ENCODE measurements around the gene TMBIM1.

GRCh38 chr2:218236829-218237228 lies 55.5 kb downstream of the TMBIM1 start:
- TF ChIP-seq TCF7L2 (IDR thresholded peaks at IDR 0.05; ENCODE audit: borderline replicate concordance, low read depth, low read length), result no peak
- no peak for TF ChIP-seq SP2 (tag by site-specific recombination; IDR thresholded peaks at IDR 0.05)
- TF ChIP-seq ZNF792 (tag by site-specific recombination; IDR thresholded peaks at IDR 0.05), result no peak
- no peak for TF ChIP-seq ZNF704 (tag by site-specific recombination; IDR thresholded peaks at IDR 0.05)
- no peak for TF ChIP-seq ZNF549 (tag by site-specific recombination; IDR thresholded peaks at IDR 0.05)
- TF ChIP-seq PBX3 (CRISPR knock-in tag; IDR thresholded peaks at IDR 0.05), result no peak
- no peak for TF ChIP-seq ZNF274 (IDR thresholded peaks at IDR 0.05; ENCODE audit: low read length)
- no peak for TF ChIP-seq ZNF274 (tag by site-specific recombination; IDR thresholded peaks at IDR 0.05; ENCODE audit: borderline replicate concordance)
- TF ChIP-seq ZNF114 (tag by site-specific recombination; IDR thresholded peaks at IDR 0.05), result no peak
- no peak for TF ChIP-seq ZSCAN23 (tag by site-specific recombination; IDR thresholded peaks at IDR 0.05)
- TF ChIP-seq, protein P1, sequence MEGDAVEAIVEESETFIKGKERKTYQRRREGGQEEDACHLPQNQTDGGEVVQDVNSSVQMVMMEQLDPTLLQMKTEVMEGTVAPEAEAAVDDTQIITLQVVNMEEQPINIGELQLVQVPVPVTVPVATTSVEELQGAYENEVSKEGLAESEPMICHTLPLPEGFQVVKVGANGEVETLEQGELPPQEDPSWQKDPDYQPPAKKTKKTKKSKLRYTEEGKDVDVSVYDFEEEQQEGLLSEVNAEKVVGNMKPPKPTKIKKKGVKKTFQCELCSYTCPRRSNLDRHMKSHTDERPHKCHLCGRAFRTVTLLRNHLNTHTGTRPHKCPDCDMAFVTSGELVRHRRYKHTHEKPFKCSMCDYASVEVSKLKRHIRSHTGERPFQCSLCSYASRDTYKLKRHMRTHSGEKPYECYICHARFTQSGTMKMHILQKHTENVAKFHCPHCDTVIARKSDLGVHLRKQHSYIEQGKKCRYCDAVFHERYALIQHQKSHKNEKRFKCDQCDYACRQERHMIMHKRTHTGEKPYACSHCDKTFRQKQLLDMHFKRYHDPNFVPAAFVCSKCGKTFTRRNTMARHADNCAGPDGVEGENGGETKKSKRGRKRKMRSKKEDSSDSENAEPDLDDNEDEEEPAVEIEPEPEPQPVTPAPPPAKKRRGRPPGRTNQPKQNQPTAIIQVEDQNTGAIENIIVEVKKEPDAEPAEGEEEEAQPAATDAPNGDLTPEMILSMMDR (tag by site-specific recombination; IDR thresholded peaks at IDR 0.05), result no peak
- no peak for TF ChIP-seq ZNF777 (tag by site-specific recombination; IDR thresholded peaks at IDR 0.05; ENCODE audit: borderline replicate concordance)
